Trophoblast cell (in vitro differentiated cells and primary cell): ENCODE measurements around the gene UBE2QL1.

Source experiments
- DNase-seq, 2 donors: peaks; one replicate each; pipeline ENCODE4 v3.0.0-alpha.2; 2016
- H2AFZ ChIP-seq: 2 replicates; pipeline ENCODE4 v1.6.1; 2013; ENCODE audit warnings: low read length, moderate library complexity, mild to moderate bottlenecking; ENCODE audit not compliant: insufficient read depth, poor library complexity
- H2AK5ac ChIP-seq: 2 replicates; pipeline ENCODE4 v1.6.1; 2013; ENCODE audit warnings: mild to moderate bottlenecking, low read length
- H2BK120ac ChIP-seq: 2 replicates; pipeline ENCODE4 v1.6.1; 2013; ENCODE audit warnings: low read length, mild to moderate bottlenecking, moderate library complexity; ENCODE audit not compliant: insufficient read depth, poor library complexity
- H2BK12ac ChIP-seq: 2 replicates; pipeline ENCODE4 v1.6.1; 2013; ENCODE audit warnings: mild to moderate bottlenecking, low read length, moderate library complexity
- H2BK5ac ChIP-seq: 2 replicates; pipeline ENCODE4 v1.6.1; 2013; ENCODE audit warnings: low read length, low read depth, moderate library complexity, mild to moderate bottlenecking; ENCODE audit not compliant: poor library complexity
- H3K14ac ChIP-seq: 2 replicates; pipeline ENCODE4 v1.6.1; 2013; ENCODE audit warnings: mild to moderate bottlenecking, low read length
- H3K18ac ChIP-seq: 2 replicates; pipeline ENCODE4 v1.6.1; 2013; ENCODE audit warnings: mild to moderate bottlenecking, low read length
- H3K23ac ChIP-seq: 2 replicates; pipeline ENCODE4 v1.6.1; 2013; ENCODE audit warnings: low read length
- H3K27ac ChIP-seq: 2 replicates; pipeline ENCODE4 v1.5.1; 2013; ENCODE audit warnings: low read depth, mild to moderate bottlenecking, inconsistent platforms, low read length, moderate library complexity
- H3K27me3 ChIP-seq: 2 replicates; pipeline ENCODE4 v1.6.1; 2013; ENCODE audit warnings: inconsistent platforms, mild to moderate bottlenecking, low read length, moderate library complexity; ENCODE audit not compliant: insufficient read depth
- H3K36me3 ChIP-seq, 2 experiments: 1 replicate in 1 of 2; 2 replicates in 1 of 2; pipeline ENCODE4 v1.6.1; 2013; ENCODE audit warnings: low read length in 2 of 2, mild to moderate bottlenecking in 2 of 2, moderate library complexity in 1 of 2; ENCODE audit not compliant: insufficient read depth in 2 of 2, control insufficient read depth in 1 of 2
- H3K4ac ChIP-seq: 2 replicates; pipeline ENCODE4 v1.6.1; 2013; ENCODE audit warnings: low read depth, mild to moderate bottlenecking, low read length, moderate library complexity
- H3K4me1 ChIP-seq, 2 experiments: 1 replicate in 1 of 2; 2 replicates in 1 of 2; pipeline ENCODE4 v1.6.1; 2013; ENCODE audit warnings: low read length in 2 of 2, mild to moderate bottlenecking in 2 of 2, moderate library complexity in 1 of 2; ENCODE audit not compliant: insufficient read depth in 2 of 2, control insufficient read depth in 1 of 2
- H3K4me2 ChIP-seq: 2 replicates; pipeline ENCODE4 v1.6.1; 2013; ENCODE audit warnings: inconsistent platforms, mild to moderate bottlenecking, low read length, moderate library complexity
- H3K4me3 ChIP-seq: 2 replicates; pipeline ENCODE4 v1.5.1; 2013; ENCODE audit warnings: mild to moderate bottlenecking, low read depth, low read length, inconsistent platforms
- H3K79me1 ChIP-seq: one replicate; pipeline ENCODE4 v1.6.1; 2013; ENCODE audit warnings: low read length
- H3K79me2 ChIP-seq: 2 replicates; pipeline ENCODE4 v1.6.1; 2013; ENCODE audit warnings: low read length, mild to moderate bottlenecking; ENCODE audit not compliant: control insufficient read depth, insufficient read depth, poor library complexity
- H3K9ac ChIP-seq: 2 replicates; pipeline ENCODE4 v1.6.1; 2013; ENCODE audit warnings: mild to moderate bottlenecking, low read length
- H3K9me3 ChIP-seq: 2 replicates; pipeline ENCODE4 v1.6.1; 2013; ENCODE audit warnings: low read depth, mild to moderate bottlenecking, control low read depth, inconsistent platforms, low read length; ENCODE audit not compliant: insufficient read depth
- H4K12ac ChIP-seq: 2 replicates; pipeline ENCODE4 v1.6.1; 2013; ENCODE audit warnings: low read depth, mild to moderate bottlenecking, low read length, moderate library complexity
- H4K8ac ChIP-seq: 2 replicates; pipeline ENCODE4 v1.6.1; 2013; ENCODE audit warnings: low read depth, mild to moderate bottlenecking, low read length, moderate library complexity
- H4K91ac ChIP-seq: one replicate; pipeline ENCODE4 v1.6.1; 2013; ENCODE audit warnings: low read depth, mild to moderate bottlenecking, low read length, moderate library complexity
- WGBS: extraction: QIAGEN DNeasy Blood & Tissue Kit; methylation state at CpG from one replicate; pipeline ENCODE4 v1.1.7; 2013; ENCODE audit warnings: missing lambda C conversion rate; ENCODE audit not compliant: insufficient read length, insufficient coverage; ENCODE audit errors: extremely low coverage; 5-methylcytosine and 5-hydroxymethylcytosine counted together

The UBE2QL1 gene

GRCh38 chr5:6473284-6473683 lies 24.6 kb downstream of the UBE2QL1 start:
- H3K79me1 ChIP-seq, result no peaks in the 10 kb centered on the region
- no peak overlapping the region for H3K4me3 ChIP-seq
- no peak for DNase-seq
- no peaks in the 10 kb centered on the region for H3K79me2 ChIP-seq
- no peak overlapping the region for H3K9ac ChIP-seq
- H3K4me2 ChIP-seq, result no peak overlapping the region
- H3K4ac ChIP-seq, result no peak overlapping the region
- H3K27ac ChIP-seq, result no peak overlapping the region
- no peak overlapping the region for H4K91ac ChIP-seq
- no CpG with 5 or more reads among the region's 6 CpGs for WGBS
- no peak overlapping the region for H2BK120ac ChIP-seq
- H3K27me3 ChIP-seq, result no peaks in the 10 kb centered on the region
- H4K12ac ChIP-seq, result no peak overlapping the region
- no peaks in the 10 kb centered on the region for H3K36me3 ChIP-seq
- H3K23ac ChIP-seq, result no peak overlapping the region
- H2AFZ ChIP-seq, result no peak overlapping the region
- no peak overlapping the region for H2BK12ac ChIP-seq
- H3K4me1 ChIP-seq, result no peaks in the 10 kb centered on the region
- no peak overlapping the region for H4K8ac ChIP-seq
- no peak overlapping the region for H2BK5ac ChIP-seq
- H2AK5ac ChIP-seq, result no peak overlapping the region
- peaks cover 3% of the 10 kb centered on the region for H3K9me3 ChIP-seq
- H3K14ac ChIP-seq, result no peak overlapping the region
- H3K18ac ChIP-seq, result no peak overlapping the region

DNA sequence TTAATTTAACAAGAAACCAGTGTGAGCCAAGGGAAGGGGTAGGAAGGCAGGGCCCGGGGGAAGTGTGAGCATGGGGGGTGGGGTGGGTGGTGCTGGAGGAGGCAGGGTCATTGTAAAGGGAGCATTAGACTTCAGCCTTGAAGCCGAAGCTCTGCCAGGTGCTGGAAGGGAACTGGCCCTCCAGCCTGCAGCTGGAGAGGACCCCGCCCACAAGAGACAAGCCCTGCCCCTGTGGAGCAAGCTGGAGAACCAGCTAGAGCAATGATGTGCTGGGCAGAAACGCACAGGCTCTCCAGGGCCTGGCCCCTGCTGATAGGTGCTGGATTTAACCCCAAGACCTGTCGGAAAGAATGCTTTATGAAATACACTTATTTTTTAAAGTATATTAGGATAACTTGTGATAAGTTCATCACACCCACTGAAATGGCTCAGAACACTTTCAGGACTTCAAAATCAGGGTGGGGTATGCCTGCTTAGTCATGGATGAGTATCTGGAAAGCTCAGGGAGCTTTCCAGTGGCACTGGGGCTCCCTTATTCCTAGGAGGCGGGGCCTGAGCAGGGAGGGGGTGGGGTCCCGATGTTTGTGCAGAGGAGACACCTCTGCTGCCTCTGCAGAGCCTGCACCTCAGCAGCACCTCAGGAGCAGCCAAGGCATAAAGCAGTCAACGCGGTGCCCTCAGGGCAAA lies 27.1 kb downstream of the UBE2QL1 start:
- DNase-seq, result no peak
- no peak overlapping the region for H4K8ac ChIP-seq
- H2AK5ac ChIP-seq, result no peak overlapping the region
- H3K4me1 ChIP-seq, result no peaks in the 10 kb centered on the region
- H3K36me3 ChIP-seq, result no peaks in the 10 kb centered on the region
- H3K4me3 ChIP-seq, result no peak overlapping the region
- no peak overlapping the region for H3K27ac ChIP-seq
- no peak overlapping the region for H3K14ac ChIP-seq
- no peak overlapping the region for H4K12ac ChIP-seq
- H2BK5ac ChIP-seq, result no peak overlapping the region
- H3K23ac ChIP-seq, result no peak overlapping the region
- H3K27me3 ChIP-seq, result no peaks in the 10 kb centered on the region
- H2BK12ac ChIP-seq, result no peak overlapping the region
- no peak overlapping the region for H2BK120ac ChIP-seq
- no peak overlapping the region for H3K9ac ChIP-seq
- WGBS, result no CpG with 5 or more reads among the region's 9 CpGs
- no peak overlapping the region for H3K4ac ChIP-seq
- H3K4me2 ChIP-seq, result no peak overlapping the region
- no peak overlapping the region for H2AFZ ChIP-seq
- no peak overlapping the region for H3K18ac ChIP-seq
- no peaks in the 10 kb centered on the region for H3K79me1 ChIP-seq
- no peak overlapping the region for H4K91ac ChIP-seq
- H3K9me3 ChIP-seq, result peaks cover 5% of the 10 kb centered on the region
- no peaks in the 10 kb centered on the region for H3K79me2 ChIP-seq

DNA sequence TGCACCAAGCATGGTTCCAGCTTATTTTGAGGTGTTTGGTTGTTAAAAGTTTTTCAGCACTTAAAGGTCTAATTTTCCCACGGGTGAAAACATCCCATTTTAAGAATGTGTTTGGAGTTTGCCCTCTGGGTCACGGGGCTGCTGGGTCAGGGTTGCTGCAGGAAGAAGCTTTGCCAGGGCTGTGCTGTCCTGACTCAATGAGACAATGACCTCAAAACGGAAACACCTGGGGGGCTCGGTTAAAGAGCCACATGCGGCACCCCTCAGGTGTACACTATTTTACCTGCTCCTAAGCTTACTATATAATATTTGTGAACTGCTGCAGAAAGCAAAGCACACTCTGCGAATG lies 27.6 kb downstream of the UBE2QL1 start:
- no peaks in the 10 kb centered on the region for H3K79me1 ChIP-seq
- no peak overlapping the region for H3K9ac ChIP-seq
- no peak for DNase-seq
- H3K14ac ChIP-seq, result no peak overlapping the region
- no peak overlapping the region for H4K8ac ChIP-seq
- peaks cover 3% of the 10 kb centered on the region for H3K9me3 ChIP-seq
- no peak overlapping the region for H3K23ac ChIP-seq
- no peak overlapping the region for H3K27ac ChIP-seq
- no peak overlapping the region for H2AFZ ChIP-seq
- H3K79me2 ChIP-seq, result no peaks in the 10 kb centered on the region
- no peaks in the 10 kb centered on the region for H3K36me3 ChIP-seq
- H3K4ac ChIP-seq, result no peak overlapping the region
- no peaks in the 10 kb centered on the region for H3K27me3 ChIP-seq
- no peak overlapping the region for H2AK5ac ChIP-seq
- no peak overlapping the region for H2BK120ac ChIP-seq
- H3K4me3 ChIP-seq, result no peak overlapping the region
- WGBS, result no CpG with 5 or more reads among the region's 6 CpGs
- H3K4me2 ChIP-seq, result no peak overlapping the region
- H4K91ac ChIP-seq, result no peak overlapping the region
- H3K18ac ChIP-seq, result no peak overlapping the region
- H2BK12ac ChIP-seq, result no peak overlapping the region
- no peak overlapping the region for H2BK5ac ChIP-seq
- no peaks in the 10 kb centered on the region for H3K4me1 ChIP-seq
- H4K12ac ChIP-seq, result no peak overlapping the region

DNA sequence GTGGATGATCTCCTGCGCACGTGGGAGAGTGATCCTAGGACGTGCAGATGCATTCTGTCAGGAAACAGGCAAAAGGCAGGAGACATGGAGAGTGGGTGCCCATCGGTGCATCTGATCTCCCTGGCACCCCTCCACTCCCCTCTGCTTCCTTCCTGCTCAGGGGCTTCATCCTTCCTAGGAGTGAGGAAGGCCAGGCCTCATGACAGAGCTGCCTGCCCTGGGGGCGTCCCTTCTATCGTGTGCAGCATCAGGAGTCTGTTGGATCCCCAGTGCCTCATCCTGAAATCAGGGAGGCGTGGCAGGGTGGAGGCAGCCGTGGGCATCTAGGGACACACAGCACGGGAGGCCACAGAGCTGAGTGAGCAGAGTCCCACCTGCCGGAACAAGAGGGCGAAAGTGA lies 30.1 kb downstream of the UBE2QL1 start:
- no peak overlapping the region for H3K23ac ChIP-seq
- H3K79me2 ChIP-seq, result no peaks in the 10 kb centered on the region
- H3K27me3 ChIP-seq, result no peaks in the 10 kb centered on the region
- H3K9me3 ChIP-seq, result peaks cover 2% of the 10 kb centered on the region
- H3K79me1 ChIP-seq, result no peaks in the 10 kb centered on the region
- no peak for DNase-seq
- H2BK5ac ChIP-seq, result no peak overlapping the region
- H3K36me3 ChIP-seq, result no peaks in the 10 kb centered on the region
- no peak overlapping the region for H3K18ac ChIP-seq
- no peak overlapping the region for H4K8ac ChIP-seq
- H3K14ac ChIP-seq, result no peak overlapping the region
- H2AFZ ChIP-seq, result no peak overlapping the region
- H4K12ac ChIP-seq, result no peak overlapping the region
- H3K4me1 ChIP-seq, result no peaks in the 10 kb centered on the region
- H3K4me2 ChIP-seq, result no peak overlapping the region
- no peak overlapping the region for H2BK12ac ChIP-seq
- H3K27ac ChIP-seq, result no peak overlapping the region
- no peak overlapping the region for H2BK120ac ChIP-seq
- no peak overlapping the region for H2AK5ac ChIP-seq
- H4K91ac ChIP-seq, result no peak overlapping the region
- H3K4ac ChIP-seq, result no peak overlapping the region
- no peak overlapping the region for H3K9ac ChIP-seq
- no CpG with 5 or more reads among the region's 11 CpGs for WGBS
- no peak overlapping the region for H3K4me3 ChIP-seq
